Osteocyte (in vitro differentiated cells): ENCODE data around the gene LYSMD1. TPM values are rescaled to one million over a fixed set of nuclear protein-coding genes. Genes with fewer than 3 reads are reported as not detected.
"Not testable (repeated sequence)": the region's sequence is repeated elsewhere in the genome, so short reads cannot be mapped to it uniquely, and the experiment has no call there.

ENCODE experiments used
- DNase-seq: peaks from one replicate; pipeline ENCODE4 v3.0.0; 2021; ENCODE audit warnings: mixed read lengths; ENCODE audit not compliant: unreplicated experiment; ENCODE audit errors: extremely low spot score
- H3K27ac Mint-ChIP-seq: one replicate; pipeline ENCODE4 v1.8.0; 2021; ENCODE audit warnings: mild to moderate bottlenecking, mixed read lengths; ENCODE audit not compliant: unreplicated experiment
- H3K27me3 Mint-ChIP-seq: one replicate; pipeline ENCODE4 v1.8.0; 2021; ENCODE audit warnings: mixed read lengths; ENCODE audit not compliant: unreplicated experiment
- H3K36me3 Mint-ChIP-seq: one replicate; pipeline ENCODE4 v1.8.0; 2021; ENCODE audit warnings: mixed read lengths; ENCODE audit not compliant: unreplicated experiment
- H3K4me1 Mint-ChIP-seq: one replicate; pipeline ENCODE4 v1.8.0; 2021; ENCODE audit warnings: mixed read lengths; ENCODE audit not compliant: unreplicated experiment
- H3K4me3 Mint-ChIP-seq: one replicate; pipeline ENCODE4 v1.8.0; 2021; ENCODE audit warnings: mild to moderate bottlenecking, moderate library complexity, mixed read lengths; ENCODE audit not compliant: unreplicated experiment
- H3K9me3 Mint-ChIP-seq: one replicate; pipeline ENCODE4 v1.8.0; 2021; ENCODE audit warnings: mixed read lengths; ENCODE audit not compliant: unreplicated experiment
- CTCF ChIP-seq: fragments of 200-600 bp; sonication (generic); IDR thresholded peaks from 2 replicates; pipeline ENCODE4 v1.5.0; 2021; ENCODE audit warnings: antibody characterized with exemption, mild to moderate bottlenecking, moderate library complexity
- total RNA-seq: library from RNA; stranded (reverse); gene quantifications from 2 replicates; pipeline ENCODE4 v1.2.1, GENCODE V29; 2021

The LYSMD1 gene
- total RNA-seq, 1 donor from 2014 or later = 12.6 TPM

DNA sequence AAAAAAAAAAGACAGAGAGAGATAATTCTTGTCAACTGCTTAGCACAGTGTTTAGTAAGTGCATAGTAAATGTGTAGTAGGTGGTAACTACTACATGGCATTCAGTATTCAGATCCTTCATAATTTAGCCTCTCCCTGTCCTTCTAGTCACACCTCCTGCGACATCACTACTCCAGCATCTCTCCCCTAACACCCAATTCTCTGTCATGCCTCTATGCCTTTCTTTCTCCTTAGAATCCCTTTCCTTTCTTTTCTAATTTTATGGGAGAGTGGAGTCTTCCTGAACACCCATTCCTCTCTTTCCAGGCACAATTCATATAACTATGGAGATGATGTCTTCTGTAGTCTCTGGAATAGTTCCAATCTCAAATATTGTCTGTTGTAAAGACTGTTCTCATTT, 28.2 kb upstream of the LYSMD1 start:
- peaks cover 28% of the 10 kb centered on the region for H3K4me1 Mint-ChIP-seq
- H3K27me3 Mint-ChIP-seq = no peaks in the 10 kb centered on the region
- no peaks in the 10 kb centered on the region for H3K9me3 Mint-ChIP-seq
- no peaks in the 10 kb centered on the region for H3K36me3 Mint-ChIP-seq
- no peak overlapping the region for H3K4me3 Mint-ChIP-seq
- DNase-seq = no peak
- peak overlapping the region; percentile 29 for H3K27ac Mint-ChIP-seq
- TF ChIP-seq CTCF = no peak

- Mint-ChIP-seq H3K27me3 (no peaks in the 10 kb centered on the region), H3K4me1 (peaks cover 34% of the 10 kb centered on the region), H3K4me3 (no peak overlapping the region), H3K36me3 (no peaks in the 10 kb centered on the region), H3K27ac (no peak overlapping the region), H3K9me3 (no peaks in the 10 kb centered on the region)
- TF ChIP-seq CTCF = no peak
- DNase-seq = no peak
Measured at GRCh38 chr1:151193304-151193703, 27.6 kb upstream of the LYSMD1 start.

DNA sequence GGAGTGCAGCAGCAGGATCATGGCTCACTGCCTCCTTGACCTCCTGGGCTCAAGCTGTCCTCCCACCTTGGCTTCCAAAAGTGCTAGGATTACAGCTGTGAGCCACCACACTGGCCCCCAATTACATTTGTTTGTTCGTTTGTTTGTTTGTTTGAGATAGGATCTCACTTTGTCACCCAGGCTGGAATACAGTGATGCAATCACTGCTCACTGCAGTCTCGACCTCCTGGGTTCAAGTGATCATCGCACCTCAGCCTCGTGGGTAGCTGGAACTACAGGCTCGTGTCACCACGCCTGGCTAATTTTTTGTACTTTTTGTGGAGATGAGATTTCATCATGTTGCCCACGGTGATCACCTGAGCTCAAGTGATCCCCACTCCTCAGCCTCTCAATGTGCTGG, 26.3 kb upstream of the LYSMD1 start:
- Mint-ChIP-seq H3K9me3 (no peaks in the 10 kb centered on the region), H3K27ac (no peak overlapping the region), H3K27me3 (no peaks in the 10 kb centered on the region), H3K4me1 (peaks cover 29% of the 10 kb centered on the region), H3K36me3 (no peaks in the 10 kb centered on the region), H3K4me3 (no peak overlapping the region)
- no peak for DNase-seq
- no peak for TF ChIP-seq CTCF

GRCh38 chr1:151189637-151190445, 24.1 kb upstream of the LYSMD1 start, which contains the start of gene VPS72:
Gene VPS72, minus strand, starts transcription at chr1:151190197. Its CDS starts 76 bp downstream, at chr1:151190121.
- Mint-ChIP-seq H3K27ac (peak within 1 kb of the TSS; percentile 98), H3K4me3 (peak within 1 kb of the TSS; percentile 96), H3K4me1 (peaks cover 19% of the 10 kb centered on the region), H3K36me3 (peaks cover 9% of the 10 kb centered on the region), H3K9me3 (no peaks in the 10 kb centered on the region), H3K27me3 (no peaks in the 10 kb centered on the region)
- TF ChIP-seq CTCF = no peak
- peak; percentile 93 for DNase-seq

- peak overlapping the region; percentile 96 for H3K4me3 Mint-ChIP-seq
- H3K27ac Mint-ChIP-seq = peak overlapping the region; percentile 98
- H3K36me3 Mint-ChIP-seq = peaks cover 17% of the 10 kb centered on the region
- not testable (repeated sequence) for H3K27me3 Mint-ChIP-seq, DNase-seq, H3K9me3 Mint-ChIP-seq
- H3K4me1 Mint-ChIP-seq = peaks cover 18% of the 10 kb centered on the region
Measured at GRCh38 chr1:151188667-151189066, 23.0 kb upstream of the LYSMD1 start.
